Middle frontal gyrus (tissue), 1 donor: ENCODE results near the gene WDR82.

ENCODE experiments used
- DNase-seq: peaks from one replicate; pipeline ENCODE4 v3.0.0-alpha.2; 2015; ENCODE audit warnings: low spot score; ENCODE audit errors: extremely low spot score

WDR82 gene

DNA sequence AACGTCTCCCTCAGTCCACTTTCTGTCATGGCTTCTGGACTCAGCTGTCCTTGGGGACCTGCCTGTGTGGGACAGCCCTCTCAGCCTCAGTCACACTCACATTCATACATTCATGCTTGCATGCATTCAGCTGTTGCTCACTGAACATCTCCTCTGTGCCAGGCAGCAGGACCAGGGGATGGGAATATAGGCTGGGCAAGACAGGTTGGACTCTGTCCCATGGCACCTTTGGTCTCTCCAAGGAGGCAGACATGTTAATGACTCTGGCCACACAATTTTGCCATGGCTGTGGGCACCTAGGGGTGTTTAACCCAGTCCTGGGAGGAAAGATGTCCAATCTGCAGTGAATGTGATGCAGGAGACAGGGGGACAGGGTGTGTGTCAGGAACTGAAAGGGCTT, 29.9 kb upstream of the WDR82 start:
- no peak for DNase-seq

DNA sequence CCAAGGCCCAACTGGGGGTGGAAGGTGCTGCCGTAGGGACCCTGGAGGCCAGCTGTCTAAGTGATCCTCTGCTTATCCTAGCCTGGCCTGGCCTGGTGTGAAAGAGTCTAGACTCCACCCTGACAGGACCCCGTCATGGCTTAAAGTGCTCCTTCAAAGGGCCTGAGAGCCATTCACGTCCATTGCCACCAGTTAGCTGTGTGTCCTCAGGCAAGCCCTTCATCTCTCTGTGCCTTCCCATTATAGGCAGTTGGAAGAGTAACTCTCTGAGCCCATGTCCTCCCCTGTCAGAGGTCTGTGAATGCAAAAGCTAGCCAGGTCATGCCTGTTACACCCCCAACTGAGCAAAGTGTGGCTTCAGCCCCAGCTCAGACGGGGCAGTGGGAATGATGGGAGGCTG, 28.5 kb upstream of the WDR82 start:
- no peak for DNase-seq

DNA sequence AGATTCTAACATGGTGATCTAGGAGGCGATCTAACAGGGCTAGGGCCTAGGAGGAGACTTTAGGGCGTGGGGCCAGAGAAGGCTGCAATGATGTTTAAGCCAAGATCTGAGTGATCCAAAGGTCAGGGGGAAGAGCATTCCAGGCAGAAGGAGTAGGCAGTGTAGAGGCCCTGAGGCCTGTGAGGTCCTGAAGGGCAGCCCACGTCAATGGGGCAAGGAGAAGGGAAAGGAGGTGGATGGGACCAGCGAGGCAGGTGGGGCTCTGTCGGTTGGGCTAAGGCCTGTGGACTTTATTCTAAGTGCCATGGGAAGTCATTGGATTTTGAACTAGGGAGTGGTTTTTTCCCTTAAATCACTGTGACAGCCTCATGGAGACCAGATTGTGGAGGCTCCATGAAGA, 27.5 kb upstream of the WDR82 start:
- DNase-seq: no peak

DNA sequence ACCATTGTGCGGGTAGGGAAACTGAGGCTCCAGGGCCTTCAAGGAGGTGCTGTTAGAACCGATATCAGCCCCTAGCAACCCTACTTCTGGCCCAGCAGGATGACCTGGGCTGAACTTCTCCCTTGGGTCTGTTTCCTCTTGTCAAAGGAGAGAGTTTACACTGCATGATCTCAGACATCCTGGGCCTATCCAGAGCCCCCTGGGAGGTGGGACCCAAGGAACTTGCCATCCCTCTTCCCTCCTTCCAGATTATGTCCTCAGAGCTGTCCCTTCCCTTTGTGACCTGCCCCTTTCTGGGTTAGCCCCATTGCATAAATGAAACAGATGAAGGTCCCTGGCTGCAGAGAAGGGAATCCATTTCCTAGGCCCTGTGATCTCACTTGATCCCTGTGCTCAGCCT, 25.4 kb upstream of the WDR82 start:
- DNase-seq: no peak

DNA sequence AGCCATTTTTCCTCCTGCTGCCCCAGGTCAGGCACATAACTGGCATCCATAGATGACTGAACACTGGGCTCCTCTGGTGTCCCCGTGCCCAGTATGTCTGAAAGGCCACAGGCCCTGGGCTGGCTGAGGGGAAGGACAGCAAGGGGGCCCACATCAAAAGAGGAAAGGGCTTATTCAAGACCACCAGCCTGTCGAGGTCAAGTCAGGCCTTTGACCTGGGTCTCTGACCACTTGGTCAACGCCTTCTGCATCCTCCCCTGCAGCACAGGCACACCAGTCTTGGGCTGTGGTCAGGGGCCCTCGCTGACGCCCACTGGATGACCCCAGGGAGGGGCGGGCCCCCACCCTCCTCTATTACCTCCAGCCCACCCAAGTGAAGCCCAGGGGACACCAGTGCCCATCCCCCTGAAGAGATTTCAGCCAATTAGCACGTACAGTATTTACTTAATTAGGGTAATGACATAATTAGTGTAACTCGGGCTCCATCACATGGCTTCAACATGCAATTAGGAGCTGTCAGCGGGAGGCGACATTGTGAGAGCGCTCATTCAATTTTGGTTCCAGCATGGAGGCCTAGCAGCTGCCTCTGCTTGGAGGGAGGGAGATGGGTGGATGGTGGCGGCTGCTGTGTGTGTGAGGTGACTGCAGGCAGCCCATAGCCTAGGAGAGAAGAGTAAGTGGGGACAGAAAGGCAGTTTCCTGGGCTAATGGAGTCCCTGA, 24.1 kb upstream of the WDR82 start:
- no peak for DNase-seq

DNA sequence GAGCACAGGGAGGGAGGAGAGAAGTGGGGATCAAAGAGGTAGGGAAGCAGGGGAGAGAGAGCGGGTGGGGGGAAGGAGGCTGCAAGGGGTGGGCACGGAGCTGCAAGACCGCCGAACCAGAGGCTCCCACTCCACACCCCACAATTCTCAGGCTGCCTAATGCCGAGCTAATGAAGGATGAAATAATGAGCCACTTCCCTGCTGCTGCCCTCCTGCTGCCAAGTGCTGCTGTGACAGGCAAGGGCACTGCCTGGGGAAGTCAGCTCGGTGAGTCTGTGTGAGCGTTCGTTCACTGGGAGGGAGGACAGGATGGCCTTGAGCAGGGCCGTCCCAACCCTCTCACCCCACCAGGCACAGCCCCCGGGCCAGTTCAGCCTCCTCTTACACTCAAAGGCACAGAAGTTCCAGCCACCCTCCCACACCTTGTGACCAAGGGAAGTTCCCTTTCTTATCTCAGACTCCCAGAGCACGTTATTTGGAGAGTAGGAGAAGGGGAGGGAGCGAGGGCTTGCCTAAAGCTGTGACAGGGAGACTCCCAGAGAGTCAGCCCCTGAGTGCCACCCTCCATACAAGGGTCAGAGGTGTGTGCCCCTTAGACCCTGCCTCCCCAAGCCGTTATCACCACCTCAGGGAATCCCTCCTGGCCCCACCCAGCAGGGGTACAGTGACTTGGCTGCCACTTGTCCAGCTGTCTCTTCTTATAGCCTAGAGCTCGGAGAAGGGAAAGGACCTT, 21.6 kb upstream of the WDR82 start:
- DNase-seq: no peak

DNA sequence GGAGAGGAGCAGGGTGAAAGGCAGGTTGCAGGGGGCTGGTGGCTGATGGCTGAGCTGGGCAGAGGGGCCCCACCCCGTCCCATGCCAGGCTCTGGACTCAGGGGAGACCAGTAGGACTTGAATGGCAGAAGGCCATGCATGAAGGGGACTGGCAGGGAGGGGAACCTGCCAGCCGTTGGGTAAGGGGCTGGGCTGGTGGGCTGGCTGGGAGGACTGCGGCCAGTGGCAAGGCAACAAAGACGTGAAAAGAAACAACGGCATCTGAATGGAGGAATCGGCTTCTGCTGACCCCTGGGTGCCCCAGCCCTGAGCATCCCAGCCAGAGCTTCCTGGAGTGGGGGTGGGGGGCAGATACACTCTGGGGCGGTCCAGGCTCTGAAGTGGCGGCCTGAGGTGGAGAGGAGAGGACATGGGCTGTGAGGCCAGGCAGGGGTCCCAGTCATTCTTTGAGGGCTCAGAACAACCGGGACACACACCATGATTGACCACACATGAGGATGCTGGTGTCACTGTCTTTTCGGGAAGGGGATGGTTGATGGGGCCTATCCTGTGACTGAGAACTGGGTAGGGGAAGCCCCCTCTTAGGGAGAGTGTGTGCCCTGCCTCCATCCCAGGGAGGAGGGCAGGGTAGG, 20.9 kb upstream of the WDR82 start:
- DNase-seq: no peak

DNA sequence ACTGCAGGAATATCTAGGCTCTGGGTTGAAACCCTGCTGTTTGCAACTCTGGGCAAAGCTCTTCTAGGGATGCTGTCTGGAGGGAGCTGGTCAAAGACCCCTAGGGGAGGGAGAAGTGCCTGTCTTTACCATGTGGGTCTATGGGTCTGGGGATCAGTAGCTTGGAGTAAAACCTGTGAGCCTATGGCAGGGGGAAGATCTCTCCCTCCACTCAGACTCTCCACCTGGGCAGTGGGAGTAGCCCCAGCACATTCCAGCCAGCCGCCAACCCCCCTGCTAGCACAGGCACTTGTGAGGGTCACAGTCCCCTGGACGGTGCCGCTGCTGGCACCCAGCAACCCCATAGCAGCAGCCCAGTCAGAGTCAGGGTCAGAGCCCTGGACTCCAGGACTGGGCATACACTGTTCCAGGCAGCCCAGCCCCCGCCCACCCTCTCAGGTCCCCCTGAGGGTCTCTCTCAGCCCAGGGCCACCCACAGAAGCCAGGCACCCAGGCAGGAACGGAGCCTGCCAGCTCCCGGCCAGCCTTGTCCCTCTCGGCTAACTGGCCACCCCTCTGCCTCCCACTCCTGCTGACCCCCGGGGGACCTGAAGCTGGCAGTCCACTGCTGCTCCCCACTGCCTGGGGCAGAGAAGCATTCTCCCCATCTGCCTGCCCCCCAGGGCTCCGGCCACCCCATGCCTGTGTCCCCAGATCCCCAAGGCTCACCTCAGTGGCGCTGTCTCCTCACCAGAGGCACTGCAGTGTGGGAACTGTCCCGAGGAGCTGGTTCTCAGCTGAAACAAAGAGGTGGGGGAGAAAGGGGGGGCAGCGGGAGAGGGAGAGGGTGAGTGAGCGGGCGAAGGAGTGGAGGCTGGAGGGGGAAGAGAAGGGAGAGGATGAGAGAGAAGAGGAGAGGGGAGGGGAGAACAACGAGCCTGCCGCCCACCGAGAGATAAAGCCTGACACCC, 20.0 kb upstream of the WDR82 start:
- DNase-seq: no peak

DNA sequence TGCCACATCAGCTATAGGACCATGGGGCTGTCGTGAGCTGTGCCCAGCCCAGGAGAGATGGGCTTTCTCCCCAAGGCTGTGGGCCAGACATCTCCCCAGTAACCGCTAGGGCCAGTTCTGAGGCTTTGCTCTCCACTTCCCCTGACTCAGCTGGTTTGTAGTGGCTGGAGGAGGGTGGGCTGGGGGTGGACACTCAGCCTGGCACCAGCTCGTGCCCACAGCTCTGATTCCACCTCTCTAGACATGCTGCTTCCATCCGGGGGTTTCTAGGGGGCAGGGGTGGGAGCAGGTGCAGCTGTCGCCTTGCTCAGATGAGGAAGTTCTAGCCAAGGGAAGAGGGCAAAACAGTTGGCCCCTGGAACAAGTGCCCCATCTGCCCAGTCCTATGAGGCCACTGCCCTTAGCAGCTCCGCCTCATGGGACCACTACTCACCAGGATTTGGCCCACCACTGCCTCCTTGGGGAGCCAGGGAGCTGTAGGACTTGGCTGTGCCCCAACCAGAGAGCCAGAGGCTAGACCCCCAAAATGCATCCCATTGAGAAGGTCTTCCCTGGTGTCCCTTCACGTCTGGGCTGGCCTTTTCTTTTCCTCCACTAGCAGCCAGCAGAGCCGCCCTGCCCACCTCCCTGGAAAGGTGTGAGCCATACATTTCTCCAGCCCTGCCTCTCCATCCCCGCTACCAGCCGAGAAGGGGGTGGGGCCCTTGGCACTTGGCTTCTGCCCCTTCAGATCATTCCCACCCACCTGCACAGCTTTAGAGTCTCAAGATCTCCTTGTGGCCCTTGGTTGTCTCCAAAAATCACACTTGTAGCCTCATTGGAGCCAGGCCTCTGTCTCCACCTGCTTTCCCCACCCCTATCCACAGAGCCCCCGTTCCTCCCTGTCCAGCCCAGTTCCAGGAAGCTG, 19.0 kb upstream of the WDR82 start:
- DNase-seq: no peak

DNA sequence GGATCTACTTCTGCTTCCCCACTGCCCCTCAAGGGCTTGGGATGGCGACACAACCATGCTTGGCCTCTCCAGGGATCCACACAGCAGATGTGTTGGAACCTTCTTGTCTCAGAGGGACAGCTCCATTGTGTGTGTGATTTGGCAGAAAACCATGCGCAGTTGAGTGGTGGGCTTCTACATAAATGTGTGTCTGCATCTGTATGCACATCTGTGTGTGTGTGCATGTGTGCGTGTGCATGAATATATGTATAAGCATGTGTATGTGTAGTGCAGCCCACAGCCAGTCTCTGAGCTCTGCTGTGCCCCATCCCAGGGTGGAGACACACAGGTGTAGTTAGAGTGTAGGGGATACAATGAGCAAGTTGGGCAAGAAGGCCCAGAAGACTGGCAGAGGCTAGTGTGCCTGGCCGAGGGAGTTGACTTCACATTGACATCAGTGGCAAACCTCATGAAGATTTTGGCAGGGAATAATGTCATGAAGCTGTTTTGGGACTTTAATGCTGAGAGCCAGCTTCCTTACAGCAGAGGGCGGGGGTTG, 17.3 kb upstream of the WDR82 start:
- no peak for DNase-seq

DNA sequence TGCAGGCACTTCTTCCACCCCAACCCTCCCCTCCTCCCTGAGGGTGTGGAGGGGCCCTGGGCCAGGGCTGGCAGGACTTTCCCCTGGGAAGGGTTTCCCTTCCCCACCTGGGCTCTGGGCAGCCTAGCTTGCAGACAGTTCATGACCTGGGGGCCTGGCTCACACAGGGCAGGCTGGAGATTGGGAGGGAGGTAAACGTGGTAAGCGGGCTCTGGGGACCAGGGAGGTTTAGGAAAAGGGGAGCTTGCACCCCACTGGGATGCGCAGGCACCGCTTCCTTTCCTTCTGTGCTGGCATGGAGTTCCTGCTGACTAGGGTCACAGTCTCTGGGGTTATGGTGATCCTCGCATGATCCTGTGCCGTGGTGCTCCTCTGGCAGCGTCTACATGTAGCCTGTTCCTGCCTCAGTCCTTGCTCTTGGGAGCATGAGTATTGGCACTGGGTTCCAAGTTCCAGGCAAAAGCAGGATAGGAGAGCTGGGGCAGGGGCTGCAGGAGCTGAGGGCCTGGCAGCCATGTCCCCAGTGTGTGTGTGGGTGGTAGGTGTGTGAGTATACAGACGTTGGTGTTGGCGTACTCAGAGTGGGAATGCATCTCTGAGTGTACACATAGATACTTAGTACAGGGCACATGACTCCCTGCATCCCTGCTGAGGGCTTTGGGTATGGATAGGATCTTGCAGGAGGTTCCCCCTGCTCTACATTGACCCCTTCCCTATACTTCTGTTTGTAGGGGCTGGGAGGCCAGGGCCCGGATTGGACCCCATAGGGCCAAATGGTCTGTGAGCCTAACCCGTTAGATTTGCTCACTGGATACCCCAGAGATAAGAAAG, 16.1 kb upstream of the WDR82 start:
- DNase-seq: no peak

DNA sequence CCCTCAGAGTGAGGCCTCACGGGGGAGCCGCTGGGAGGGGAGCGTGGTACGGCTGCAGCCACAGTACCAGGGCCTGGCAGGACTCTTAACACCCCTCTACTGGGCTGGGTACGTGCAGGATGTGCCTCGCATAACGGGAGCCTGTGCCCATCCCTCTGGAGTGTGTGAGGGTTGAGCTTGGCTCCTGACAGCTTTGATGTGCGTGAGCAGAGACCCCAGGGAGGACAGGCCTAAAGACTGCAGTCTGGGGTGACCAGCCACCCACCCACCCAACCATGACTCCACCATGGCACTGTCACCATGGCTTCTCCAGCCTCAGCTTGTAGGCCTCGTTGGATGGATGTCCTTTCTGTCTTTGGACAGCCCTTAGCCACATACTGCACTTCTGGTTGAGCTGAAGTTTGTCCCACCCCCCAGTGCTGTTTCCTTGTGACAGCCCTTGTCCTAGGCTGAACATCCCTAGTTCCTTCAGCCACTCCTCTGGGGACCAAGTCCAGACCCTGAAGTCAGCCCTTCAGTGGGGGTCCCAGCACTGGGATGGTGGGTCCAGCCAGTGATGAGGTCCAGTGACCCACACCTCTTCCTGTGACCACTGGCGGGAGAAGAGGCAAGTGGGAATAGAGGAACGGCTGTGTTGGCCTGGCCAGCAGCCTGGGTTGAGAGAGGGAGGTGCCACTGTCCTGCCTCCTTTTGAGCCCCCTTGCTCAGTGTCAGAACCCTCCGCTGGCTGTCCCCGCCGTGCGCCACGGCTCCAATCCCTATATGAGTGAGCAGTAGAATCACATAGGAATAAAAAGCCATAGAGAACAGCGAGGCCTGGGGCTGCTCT, 15.3 kb upstream of the WDR82 start:
- DNase-seq: no peak

DNA sequence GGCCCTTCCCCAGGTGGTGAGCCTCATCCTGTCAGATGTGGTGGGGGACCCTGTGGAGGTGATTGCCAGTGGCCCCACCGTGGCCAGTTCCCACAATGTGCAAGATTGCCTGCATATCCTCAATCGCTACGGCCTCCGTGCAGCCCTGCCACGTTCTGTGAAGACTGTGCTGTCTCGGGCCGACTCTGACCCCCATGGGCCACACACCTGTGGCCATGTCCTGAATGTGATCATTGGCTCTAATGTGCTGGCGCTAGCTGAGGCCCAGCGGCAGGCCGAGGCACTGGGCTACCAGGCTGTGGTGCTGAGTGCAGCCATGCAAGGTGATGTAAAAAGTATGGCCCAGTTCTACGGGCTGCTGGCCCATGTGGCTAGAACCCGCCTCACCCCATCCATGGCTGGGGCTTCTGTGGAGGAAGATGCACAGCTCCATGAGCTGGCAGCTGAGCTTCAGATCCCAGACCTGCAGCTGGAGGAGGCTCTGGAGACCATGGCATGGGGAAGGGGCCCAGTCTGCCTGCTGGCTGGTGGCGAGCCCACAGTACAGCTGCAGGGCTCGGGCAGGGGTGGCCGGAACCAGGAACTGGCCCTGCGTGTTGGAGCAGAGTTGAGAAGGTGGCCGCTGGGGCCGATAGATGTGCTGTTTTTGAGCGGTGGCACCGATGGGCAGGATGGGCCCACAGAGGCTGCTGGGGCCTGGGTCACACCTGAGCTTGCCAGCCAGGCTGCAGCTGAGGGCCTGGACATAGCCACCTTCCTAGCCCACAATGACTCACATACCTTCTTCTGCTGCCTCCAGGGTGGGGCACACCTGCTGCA, 14.0 kb upstream of the WDR82 start:
- no peak for DNase-seq

DNA sequence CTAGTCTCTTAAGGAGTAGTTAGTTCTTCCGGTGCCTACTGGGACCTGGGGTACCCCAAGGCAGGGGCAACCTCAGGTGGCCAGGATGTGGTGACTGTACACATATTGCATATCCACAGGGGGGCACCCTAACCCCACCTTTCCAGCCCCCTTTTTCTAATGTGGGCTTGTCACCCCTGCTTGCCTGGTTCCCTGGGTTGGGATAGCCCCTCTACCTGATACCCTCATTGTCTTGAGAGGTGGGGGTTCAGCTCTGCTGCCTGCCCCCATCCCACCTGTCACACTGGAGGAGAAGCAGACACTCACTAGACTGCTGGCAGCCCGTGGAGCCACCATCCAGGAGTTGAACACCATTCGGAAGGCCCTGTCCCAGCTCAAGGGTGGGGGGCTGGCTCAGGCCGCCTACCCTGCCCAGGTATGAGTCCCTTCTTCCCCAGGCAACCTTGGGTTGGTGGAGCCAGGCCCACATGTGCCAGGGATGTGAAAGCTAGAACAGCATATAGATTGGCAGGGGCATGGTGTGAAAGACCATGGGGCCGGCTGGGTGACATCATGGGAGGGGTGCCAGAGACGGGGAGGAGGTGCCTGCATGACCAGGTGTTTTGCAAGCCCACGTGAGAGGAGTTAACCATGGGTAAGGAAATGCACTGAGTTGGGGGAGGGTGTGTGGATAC, 13.2 kb upstream of the WDR82 start:
- no peak for DNase-seq

DNA sequence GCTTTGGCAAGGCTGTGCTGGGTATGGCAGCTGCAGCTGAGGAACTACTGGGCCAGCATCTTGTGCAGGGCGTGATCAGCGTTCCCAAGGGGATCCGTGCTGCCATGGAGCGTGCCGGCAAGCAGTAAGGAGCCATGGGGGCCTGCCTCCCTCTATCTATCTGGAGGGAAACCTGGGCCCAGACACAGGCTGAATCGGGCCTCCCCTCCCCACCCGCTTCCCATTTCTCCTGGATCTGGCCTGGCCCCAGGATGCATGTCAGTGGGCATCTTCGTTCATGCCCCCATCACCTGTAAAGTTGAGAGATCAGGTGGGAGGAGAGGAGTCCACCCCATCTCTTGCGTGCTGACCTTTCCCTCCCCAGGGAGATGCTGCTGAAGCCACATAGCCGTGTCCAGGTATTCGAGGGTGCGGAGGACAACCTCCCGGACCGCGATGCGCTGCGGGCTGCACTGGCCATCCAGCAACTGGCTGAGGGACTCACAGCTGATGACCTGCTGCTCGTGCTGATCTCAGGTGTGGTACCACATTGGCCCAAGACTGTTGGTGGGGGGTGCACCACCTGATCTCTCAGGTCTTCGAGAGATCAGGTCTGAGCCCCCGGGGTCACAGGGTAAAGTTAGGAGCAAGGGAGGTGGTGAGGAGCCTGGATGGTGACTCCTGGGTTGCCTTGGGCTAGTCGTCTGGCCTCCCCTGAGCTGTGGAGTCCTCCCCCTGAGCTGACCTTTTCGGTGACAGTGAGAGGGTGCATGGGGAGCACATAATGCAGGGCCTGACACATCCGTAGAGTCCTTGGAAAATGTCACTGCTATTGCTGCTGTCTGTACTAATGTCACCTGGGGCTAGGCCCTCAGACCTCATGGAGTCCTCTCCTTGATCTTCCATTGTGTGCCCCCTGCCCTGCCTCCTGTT, 12.4 kb upstream of the WDR82 start:
- no peak for DNase-seq
